Panc1 (cell line): ENCODE data around the gene SLC1A2. TPM values are rescaled to one million over a fixed set of nuclear protein-coding genes. Genes with fewer than 3 reads are reported as not detected.

Source experiments
- ATAC-seq: fragments of 200-7000 bp; cut with Tn5 transposase; 2 replicates; pipeline ENCODE4 v1.9.1; 2020; ENCODE audit warnings: mild to moderate bottlenecking, moderate library complexity
- BruUV-seq: library from RNA; stranded (reverse); fragments of 400-500 nt; replicated peaks from 2 replicates; lab custom pipeline; 2021; lab: Mats Ljungman, UMichigan
- CTCF ChIA-PET: fragments of 300-600 bp; sonication (Branson Sonifier 250); formaldehyde crosslinking; loops from one replicate; lab custom pipeline; 2022; ENCODE audit warnings: antibody characterized with exemption; lab: Charles Lee
- POLR2A ChIA-PET: fragments of 300-600 bp; sonication (Branson Sonifier 250); formaldehyde crosslinking; loops from one replicate; lab custom pipeline; 2022; ENCODE audit warnings: antibody characterized with exemption; lab: Charles Lee
- DNase-seq: peaks from one replicate; pipeline ENCODE4 v3.0.0-alpha.2; 2010; ENCODE audit warnings: low read depth, low spot score
- H3K27ac ChIP-seq: 2 replicates; pipeline ENCODE4 v1.5.1; 2011; ENCODE audit warnings: mild to moderate bottlenecking, low read length, inconsistent platforms
- H3K27me3 ChIP-seq: fragments of 200-500 bp; sonication (Bioruptor generic); 2 replicates; pipeline ENCODE4 v1.6.0; 2014; ENCODE audit warnings: low read length, inconsistent platforms; ENCODE audit not compliant: control insufficient read depth, insufficient read depth
- H3K36me3 ChIP-seq: fragments of 200-500 bp; sonication (Bioruptor generic); 2 replicates; pipeline ENCODE4 v1.5.1; 2014; ENCODE audit warnings: inconsistent platforms, mild to moderate bottlenecking, low read length, moderate library complexity; ENCODE audit not compliant: control insufficient read depth, insufficient read depth
- H3K4me1 ChIP-seq: 2 replicates; pipeline ENCODE4 v1.5.1; 2011; ENCODE audit warnings: inconsistent platforms, mild to moderate bottlenecking, low read length, moderate library complexity; ENCODE audit not compliant: control insufficient read depth, insufficient read depth
- H3K4me3 ChIP-seq, 2 experiments: 2 replicates each; pipeline ENCODE4 v1.5.1; 2011 to 2012; ENCODE audit warnings: low read depth in 2 of 2, low read length in 2 of 2, mild to moderate bottlenecking in 2 of 2, inconsistent platforms in 1 of 2, moderate library complexity in 1 of 2
- H3K9me3 ChIP-seq: fragments of 200-500 bp; sonication (Bioruptor generic); 2 replicates; pipeline ENCODE4 v1.5.1; 2014; ENCODE audit warnings: low read depth, mild to moderate bottlenecking, inconsistent platforms, low read length, moderate library complexity; ENCODE audit not compliant: control insufficient read depth, insufficient read depth
- POLR2AphosphoS5 ChIP-seq: IDR thresholded peaks from 2 replicates; pipeline ENCODE4 v1.6.1; 2012; ENCODE audit warnings: mild to moderate bottlenecking, low read depth, low read length, moderate library complexity
- SIN3A ChIP-seq: IDR thresholded peaks from 2 replicates; pipeline ENCODE4 v1.6.1; 2012; ENCODE audit warnings: low read depth, mild to moderate bottlenecking, low read length, moderate library complexity, borderline replicate concordance; ENCODE audit not compliant: insufficient read depth
- TCF7L2 ChIP-seq: IDR thresholded peaks from 2 replicates; pipeline ENCODE4 v1.6.1; 2011; ENCODE audit warnings: mild to moderate bottlenecking, low read depth, low read length, inconsistent platforms
- in situ Hi-C: cut with HindIII; loops from 2 replicates; pipeline ENCODE4 v1.10.0; 2016; ENCODE audit warnings: low sequenced_read_pairs, low pct_unique_long_range_greater_than_20kb
- intact Hi-C: fragments of 100-400 bp; cut with micrococcal nuclease; formaldehyde crosslinking; loops from one replicate; pipeline ENCODE4 v1.10.0; 2022; ENCODE audit not compliant: unreplicated experiment
- total RNA-seq: library from RNA; stranded (reverse); gene quantifications from one replicate; pipeline ENCODE4 v1.2.1, GENCODE V29; 2021; ENCODE audit not compliant: unreplicated experiment
- TF ChIP-seq, protein P1 (sequence below), 2 experiments: IDR thresholded peaks; 2 replicates each; pipeline ENCODE4 v1.6.1; 2011 to 2012; ENCODE audit warnings: low read depth in 2 of 2, control low read depth in 1 of 2, low read length in 1 of 2, mild to moderate bottlenecking in 1 of 2, moderate library complexity in 1 of 2; ENCODE audit not compliant: insufficient read depth in 1 of 2
- TF ChIP-seq, protein P2 (sequence below): fragments of 450-650 bp; IDR thresholded peaks from 2 replicates; pipeline ENCODE4 v1.5.1; 2017; ENCODE audit warnings: mild to moderate bottlenecking

The SLC1A2 gene
- total RNA-seq, 1 experiment from 2014 or later, result 0.21 TPM

DNA sequence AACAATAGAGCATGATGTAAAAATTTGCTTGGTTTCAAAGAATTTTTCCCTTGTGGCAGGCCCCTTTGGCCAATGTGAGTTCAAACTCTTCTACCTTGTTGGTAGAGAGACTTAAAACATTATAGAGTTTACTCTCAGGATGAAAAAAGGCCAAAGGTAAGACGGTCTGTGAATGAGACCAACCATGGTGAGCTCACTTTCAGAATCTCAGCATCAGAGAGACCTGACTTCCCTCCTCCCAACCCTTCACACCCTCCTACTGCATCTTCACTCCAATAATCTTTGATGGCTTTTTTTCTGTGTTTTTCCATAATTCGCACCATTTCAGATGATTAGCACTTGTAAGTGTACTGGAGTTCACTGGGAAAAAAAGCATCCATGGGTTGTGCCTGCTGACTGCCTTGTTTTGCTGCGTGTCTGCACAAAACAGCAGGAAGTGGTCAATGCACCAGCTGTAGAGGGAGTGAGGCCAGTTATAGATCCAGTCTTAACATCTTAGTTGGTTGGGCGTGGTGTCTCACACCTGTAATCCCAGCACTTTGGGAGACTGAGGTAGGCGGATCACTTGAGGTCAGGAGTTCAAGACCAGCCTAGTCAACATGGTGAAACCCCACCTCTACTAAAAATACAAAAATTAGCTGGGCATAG is 64.1 kb downstream of the SLC1A2 start:
- intact Hi-C loops (no loop called here), in situ Hi-C loops (no loop called here)
- TF ChIP-seq, protein P1, sequence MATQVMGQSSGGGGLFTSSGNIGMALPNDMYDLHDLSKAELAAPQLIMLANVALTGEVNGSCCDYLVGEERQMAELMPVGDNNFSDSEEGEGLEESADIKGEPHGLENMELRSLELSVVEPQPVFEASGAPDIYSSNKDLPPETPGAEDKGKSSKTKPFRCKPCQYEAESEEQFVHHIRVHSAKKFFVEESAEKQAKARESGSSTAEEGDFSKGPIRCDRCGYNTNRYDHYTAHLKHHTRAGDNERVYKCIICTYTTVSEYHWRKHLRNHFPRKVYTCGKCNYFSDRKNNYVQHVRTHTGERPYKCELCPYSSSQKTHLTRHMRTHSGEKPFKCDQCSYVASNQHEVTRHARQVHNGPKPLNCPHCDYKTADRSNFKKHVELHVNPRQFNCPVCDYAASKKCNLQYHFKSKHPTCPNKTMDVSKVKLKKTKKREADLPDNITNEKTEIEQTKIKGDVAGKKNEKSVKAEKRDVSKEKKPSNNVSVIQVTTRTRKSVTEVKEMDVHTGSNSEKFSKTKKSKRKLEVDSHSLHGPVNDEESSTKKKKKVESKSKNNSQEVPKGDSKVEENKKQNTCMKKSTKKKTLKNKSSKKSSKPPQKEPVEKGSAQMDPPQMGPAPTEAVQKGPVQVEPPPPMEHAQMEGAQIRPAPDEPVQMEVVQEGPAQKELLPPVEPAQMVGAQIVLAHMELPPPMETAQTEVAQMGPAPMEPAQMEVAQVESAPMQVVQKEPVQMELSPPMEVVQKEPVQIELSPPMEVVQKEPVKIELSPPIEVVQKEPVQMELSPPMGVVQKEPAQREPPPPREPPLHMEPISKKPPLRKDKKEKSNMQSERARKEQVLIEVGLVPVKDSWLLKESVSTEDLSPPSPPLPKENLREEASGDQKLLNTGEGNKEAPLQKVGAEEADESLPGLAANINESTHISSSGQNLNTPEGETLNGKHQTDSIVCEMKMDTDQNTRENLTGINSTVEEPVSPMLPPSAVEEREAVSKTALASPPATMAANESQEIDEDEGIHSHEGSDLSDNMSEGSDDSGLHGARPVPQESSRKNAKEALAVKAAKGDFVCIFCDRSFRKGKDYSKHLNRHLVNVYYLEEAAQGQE (IDR thresholded peaks at IDR 0.05; ENCODE audit: insufficient read depth in 1 of 2, low read depth in 2 of 2, low read length in 1 of 2), result no peak
- TF ChIP-seq POLR2AphosphoS5, result no peak
- TF ChIP-seq, protein P2, sequence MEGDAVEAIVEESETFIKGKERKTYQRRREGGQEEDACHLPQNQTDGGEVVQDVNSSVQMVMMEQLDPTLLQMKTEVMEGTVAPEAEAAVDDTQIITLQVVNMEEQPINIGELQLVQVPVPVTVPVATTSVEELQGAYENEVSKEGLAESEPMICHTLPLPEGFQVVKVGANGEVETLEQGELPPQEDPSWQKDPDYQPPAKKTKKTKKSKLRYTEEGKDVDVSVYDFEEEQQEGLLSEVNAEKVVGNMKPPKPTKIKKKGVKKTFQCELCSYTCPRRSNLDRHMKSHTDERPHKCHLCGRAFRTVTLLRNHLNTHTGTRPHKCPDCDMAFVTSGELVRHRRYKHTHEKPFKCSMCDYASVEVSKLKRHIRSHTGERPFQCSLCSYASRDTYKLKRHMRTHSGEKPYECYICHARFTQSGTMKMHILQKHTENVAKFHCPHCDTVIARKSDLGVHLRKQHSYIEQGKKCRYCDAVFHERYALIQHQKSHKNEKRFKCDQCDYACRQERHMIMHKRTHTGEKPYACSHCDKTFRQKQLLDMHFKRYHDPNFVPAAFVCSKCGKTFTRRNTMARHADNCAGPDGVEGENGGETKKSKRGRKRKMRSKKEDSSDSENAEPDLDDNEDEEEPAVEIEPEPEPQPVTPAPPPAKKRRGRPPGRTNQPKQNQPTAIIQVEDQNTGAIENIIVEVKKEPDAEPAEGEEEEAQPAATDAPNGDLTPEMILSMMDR, result no peak
- TF ChIP-seq TCF7L2, result no peak
- TF ChIP-seq SIN3A, result no peak

DNA sequence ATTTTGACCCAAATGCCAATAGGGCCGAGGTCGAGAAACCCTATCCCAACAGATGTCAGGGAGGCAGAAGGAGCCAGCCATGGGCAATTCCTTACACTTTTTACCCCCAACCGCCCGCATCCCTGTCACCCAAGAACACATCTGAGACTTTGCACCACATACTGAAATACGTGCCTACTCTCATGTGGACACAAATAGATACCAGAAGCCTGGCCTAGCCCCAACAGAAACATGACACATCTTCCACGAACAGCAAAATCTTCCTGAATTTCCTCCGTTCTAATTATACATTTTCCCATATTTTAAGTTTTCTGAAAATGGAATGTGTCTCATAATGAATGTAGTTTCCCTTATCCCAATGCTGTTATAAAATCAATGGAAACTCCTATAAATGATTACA is 64.7 kb downstream of the SLC1A2 start:
- no peaks in the 10 kb centered on the region for H3K36me3 ChIP-seq
- no peaks in the 10 kb centered on the region for H3K27me3 ChIP-seq
- H3K9me3 ChIP-seq, result no peaks in the 10 kb centered on the region
- H3K27ac ChIP-seq, result no peak overlapping the region
- TF ChIP-seq SIN3A, result no peak
- no peak for TF ChIP-seq POLR2AphosphoS5
- TF ChIP-seq, protein P2, result no peak
- TF ChIP-seq TCF7L2, result no peak
- TF ChIP-seq, protein P1 (IDR thresholded peaks at IDR 0.05; ENCODE audit: insufficient read depth in 1 of 2, low read depth in 2 of 2, low read length in 1 of 2), result no peak
- intact Hi-C loops, result no loop called here
- no peak for ATAC-seq
- no TSS peak for BruUV-seq
- ChIA-PET CTCF (no interaction called here), POLR2A (no interaction called here)
- DNase-seq, result no peak
- H3K4me3 ChIP-seq, result no peak overlapping the region
- in situ Hi-C loops, result no loop called here
- H3K4me1 ChIP-seq, result no peaks in the 10 kb centered on the region

More for the DNA sequence above, 64.1 kb downstream of the SLC1A2 start:
- DNase-seq, result no peak
- Histone ChIP-seq H3K27me3 (no peaks in the 10 kb centered on the region), H3K9me3 (no peaks in the 10 kb centered on the region), H3K27ac (no peak overlapping the region), H3K36me3 (no peaks in the 10 kb centered on the region), H3K4me3 (no peak overlapping the region), H3K4me1 (no peaks in the 10 kb centered on the region)
- no peak for ATAC-seq
- ChIA-PET CTCF (no interaction called here), POLR2A (interaction anchor here (0.6 kb wide), 1 partner anchor 41 kb away, joined by 3 read pairs; no protein-coding TSS in a partner anchor)
- no TSS peak for BruUV-seq
